ENCODE results near the gene RAB27B. TPM values are rescaled to one million over a fixed set of nuclear protein-coding genes. Genes with fewer than 3 reads are reported as not detected.

RAB27B gene
- total and polyA plus RNA-seq, 2 of the 8 experiments (the other 6 are each of a cell fraction or from before 2014, with no cell fraction given): 0.05 to 0.60 TPM

DNA sequence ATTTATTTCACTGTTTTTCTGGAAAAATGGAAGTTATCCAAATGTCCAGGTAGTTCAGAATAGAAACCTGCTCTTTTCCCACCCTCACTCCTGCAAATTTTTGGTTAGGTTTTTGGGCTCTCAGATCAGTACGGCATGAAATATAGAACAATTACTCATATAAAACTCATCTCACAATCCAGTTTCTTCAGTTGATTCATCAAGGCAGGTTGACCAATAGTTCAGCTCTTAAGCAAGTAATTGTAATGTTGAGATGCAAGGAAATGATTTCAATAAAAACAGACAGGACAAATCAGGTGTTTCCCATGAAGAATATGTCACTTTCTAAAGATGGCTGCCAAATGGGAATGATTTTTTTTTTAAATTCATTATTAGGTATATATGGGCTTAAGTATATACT, 2.0 kb downstream of the RAB27B start:
- peaks cover 9% of the 10 kb centered on the region for H3K23me2 ChIP-seq (ENCODE audit: low read depth, low read length)
- H2BK15ac ChIP-seq (ENCODE audit: low read length): no peak overlapping the region
- H4K91ac ChIP-seq (replicated peaks; ENCODE audit: insufficient read length, low read length): no peak overlapping the region
- no peaks in the 10 kb centered on the region for H3K79me1 ChIP-seq (ENCODE audit: low read depth, low read length)
- no peak overlapping the region for H3K23ac ChIP-seq (ENCODE audit: insufficient read length)
- no peaks in the 10 kb centered on the region for H3K9me3 ChIP-seq (ENCODE audit: insufficient read depth in 2 of 2, low read depth in 1 of 2, low read length in 1 of 2)
- no peak overlapping the region for H4K8ac ChIP-seq (ENCODE audit: extremely low read depth, insufficient read depth, low read length)
- H2AFZ ChIP-seq (ENCODE audit: low read length): no peak overlapping the region
- H4K20me1 ChIP-seq (replicated peaks in 1 of 2; ENCODE audit: control insufficient read depth in 1 of 2, insufficient read depth in 2 of 2, low read length in 2 of 2): no peaks in the 10 kb centered on the region
- no peak overlapping the region for H3K4ac ChIP-seq (replicated peaks; ENCODE audit: insufficient read length, low read depth, low read length)
- H3K27me3 ChIP-seq (replicated peaks in 1 of 4; ENCODE audit: control insufficient read depth in 3 of 4, extremely low read depth in 1 of 4, insufficient read depth in 3 of 4, low read length in 3 of 4): no peaks in the 10 kb centered on the region; a peak in 4 of 7 replicates
- H2BK20ac ChIP-seq (ENCODE audit: low read length): no peak overlapping the region
- H3K56ac ChIP-seq (replicated peaks; ENCODE audit: insufficient read length, low read depth, low read length): no peak overlapping the region
- 92% methylated on average over 1 of the region's 1 CpG; no CpG with 5 or more reads in 1 of the 2 experiments for WGBS, 2 experiments (ENCODE audit: extremely low coverage in 1 of 2, insufficient coverage in 1 of 2, insufficient read length in 1 of 2, insufficient replicate concordance in 2 of 2, low coverage in 1 of 2, low lambda C conversion rate in 2 of 2, missing lambda C conversion rate in 1 of 2)
- FAIRE-seq: no peak
- H3K27ac ChIP-seq (ENCODE audit: low read depth, low read length): no peak overlapping the region
- no peak overlapping the region for H2BK5ac ChIP-seq (ENCODE audit: low read depth, low read length)
- no peaks in the 10 kb centered on the region for H3K79me2 ChIP-seq (ENCODE audit: control insufficient read depth in 1 of 2, insufficient read depth in 2 of 2, low read length in 2 of 2)
- no peak overlapping the region for H3K4me3 ChIP-seq (ENCODE audit: extremely low read depth in 1 of 4, insufficient read depth in 2 of 4, low read depth in 3 of 4, low read length in 4 of 4)
- no peak for DNase-seq (ENCODE audit: low read depth in 1 of 2, low spot score in 2 of 2)
- no peaks in the 10 kb centered on the region for H3K36me3 ChIP-seq (ENCODE audit: control insufficient read depth in 2 of 4, insufficient read depth in 4 of 4, low read length in 3 of 4)
- H4K5ac ChIP-seq (ENCODE audit: insufficient read length, low read depth, low read length): no peak overlapping the region
- peaks cover 0 to 8% (median 4%) of the 10 kb centered on the region in 4 experiments; a peak in 3 of 7 replicates for H3K4me1 ChIP-seq (replicated peaks in 1 of 4; ENCODE audit: control insufficient read depth in 3 of 4, insufficient read depth in 4 of 4, low read length in 3 of 4)
- H2AK5ac ChIP-seq (ENCODE audit: low read depth, low read length): no peak overlapping the region
- no peak overlapping the region for H2BK12ac ChIP-seq (ENCODE audit: low read depth, low read length)
- ChIA-PET POLR2A (ENCODE audit: partially characterized antibody) (no interaction called here), CTCF (ENCODE audit: partially characterized antibody) (no interaction called here)
- H2BK120ac ChIP-seq (replicated peaks; ENCODE audit: low read depth, low read length): no peak overlapping the region
- no peak overlapping the region for H3K14ac ChIP-seq (ENCODE audit: insufficient read length)
- no peak overlapping the region for H3K4me2 ChIP-seq (ENCODE audit: insufficient read depth in 1 of 2, low read depth in 2 of 2, low read length in 2 of 2)
- H3K9ac ChIP-seq (replicated peaks in 1 of 4; ENCODE audit: extremely low read depth in 1 of 4, low read depth in 3 of 4, low read length in 3 of 4): no peak overlapping the region
- no peak overlapping the region for H3K18ac ChIP-seq (ENCODE audit: extremely low read depth, low read length)
- TF ChIP-seq BACH1 (IDR thresholded peaks at IDR 0.05; ENCODE audit: low read length) (no peak), ZNF274 (IDR thresholded peaks at IDR 0.05; ENCODE audit: borderline replicate concordance, extremely low read depth, low read length) (no peak)
